ENCODE measurements around the gene PARP15.
"Not testable (repeated sequence)": the region's sequence is repeated elsewhere in the genome, so short reads cannot be mapped to it uniquely, and the experiment has no call there.

The PARP15 gene

GRCh38 chr3:122636697-122637096 lies 59.2 kb downstream of the PARP15 start:
- no peaks in the 10 kb centered on the region for H3K36me3 ChIP-seq (ENCODE audit: control insufficient read depth, insufficient read depth, low read length)
- no peak for DNase-seq (ENCODE audit: low read depth, low spot score)
- H3K4me3 ChIP-seq (ENCODE audit: low read length): no peak overlapping the region
- H3K27me3 ChIP-seq (ENCODE audit: control insufficient read depth, insufficient read depth, low read length): no peaks in the 10 kb centered on the region
- no peak overlapping the region for H3K27ac ChIP-seq (ENCODE audit: low read length)
- no CpG with 5 or more reads among the region's 3 CpGs for WGBS (ENCODE audit: insufficient coverage, insufficient read length)
- H3K9me3 ChIP-seq (ENCODE audit: control insufficient read depth, insufficient read depth, low read length): no peaks in the 10 kb centered on the region
- H3K4me1 ChIP-seq (ENCODE audit: control insufficient read depth, insufficient read depth, low read length): no peaks in the 10 kb centered on the region

- no peak overlapping the region for H3K4me3 ChIP-seq (ENCODE audit: low read length)
- no peaks in the 10 kb centered on the region for H3K27me3 ChIP-seq (ENCODE audit: control insufficient read depth, insufficient read depth, low read length)
- no peak overlapping the region for H3K27ac ChIP-seq (ENCODE audit: low read length)
- no peaks in the 10 kb centered on the region for H3K4me1 ChIP-seq (ENCODE audit: control insufficient read depth, insufficient read depth, low read length)
- no peak for DNase-seq (ENCODE audit: low read depth, low spot score)
- H3K9me3 ChIP-seq (ENCODE audit: control insufficient read depth, insufficient read depth, low read length): no peaks in the 10 kb centered on the region
- H3K36me3 ChIP-seq (ENCODE audit: control insufficient read depth, insufficient read depth, low read length): no peaks in the 10 kb centered on the region
These were observed 63.1 kb downstream of the PARP15 start for GRCh38 chr3:122640437-122640999.

DNA sequence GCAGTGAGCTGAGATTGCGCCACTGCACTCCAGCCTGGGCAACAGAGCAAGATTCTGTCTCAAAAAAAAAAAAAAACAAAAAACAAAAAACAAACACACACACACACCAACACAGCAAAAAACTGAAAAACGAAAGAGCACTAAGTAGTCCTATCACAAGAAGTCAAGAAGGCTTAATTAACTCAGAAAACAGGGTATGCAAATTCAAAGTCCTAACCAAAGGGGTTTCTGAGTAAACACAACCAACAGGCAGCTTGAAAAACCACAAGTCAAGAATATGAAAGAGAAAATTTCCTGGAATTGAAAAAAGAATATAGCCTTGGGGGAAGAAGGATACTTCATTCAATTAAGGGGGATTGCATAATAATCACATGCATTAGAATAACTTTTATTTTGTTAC lies 65.5 kb downstream of the PARP15 start:
- Histone ChIP-seq H3K36me3 (ENCODE audit: control insufficient read depth, insufficient read depth, low read length) (no peaks in the 10 kb centered on the region), H3K9me3 (ENCODE audit: control insufficient read depth, insufficient read depth, low read length) (no peaks in the 10 kb centered on the region), H3K27me3 (ENCODE audit: control insufficient read depth, insufficient read depth, low read length) (no peaks in the 10 kb centered on the region), H3K4me1 (ENCODE audit: control insufficient read depth, insufficient read depth, low read length) (no peaks in the 10 kb centered on the region), H3K4me3 (ENCODE audit: low read length) (no peak overlapping the region), H3K27ac (ENCODE audit: low read length) (no peak overlapping the region)
- WGBS (ENCODE audit: insufficient coverage, insufficient read length): no CpG with 5 or more reads among the region's 2 CpGs
- DNase-seq (ENCODE audit: low read depth, low spot score): no peak

GRCh38 chr3:122646146-122646988 lies 68.9 kb downstream of the PARP15 start:
- Histone ChIP-seq H3K36me3 (ENCODE audit: control insufficient read depth, insufficient read depth, low read length) (no peaks in the 10 kb centered on the region), H3K9me3 (ENCODE audit: control insufficient read depth, insufficient read depth, low read length) (no peaks in the 10 kb centered on the region), H3K4me1 (ENCODE audit: control insufficient read depth, insufficient read depth, low read length) (no peaks in the 10 kb centered on the region), H3K4me3 (ENCODE audit: low read length) (no peak overlapping the region), H3K27me3 (ENCODE audit: control insufficient read depth, insufficient read depth, low read length) (no peaks in the 10 kb centered on the region), H3K27ac (ENCODE audit: low read length) (no peak overlapping the region)
- no CpG with 5 or more reads among the region's 5 CpGs for WGBS (ENCODE audit: insufficient coverage, insufficient read length)
- DNase-seq (ENCODE audit: low read depth, low spot score): no peak

- not testable (repeated sequence) for H3K27me3 ChIP-seq (ENCODE audit: control insufficient read depth, insufficient read depth, low read length); H3K4me3 ChIP-seq (ENCODE audit: low read length); DNase-seq (ENCODE audit: low read depth, low spot score); H3K4me1 ChIP-seq (ENCODE audit: control insufficient read depth, insufficient read depth, low read length); H3K27ac ChIP-seq (ENCODE audit: low read length); H3K9me3 ChIP-seq (ENCODE audit: control insufficient read depth, insufficient read depth, low read length); H3K36me3 ChIP-seq (ENCODE audit: control insufficient read depth, insufficient read depth, low read length)
- WGBS (ENCODE audit: insufficient coverage, insufficient read length): no CpG with 5 or more reads among the region's 11 CpGs
These were observed 73.9 kb downstream of the PARP15 start for GRCh38 chr3:122651233-122651907.

DNA sequence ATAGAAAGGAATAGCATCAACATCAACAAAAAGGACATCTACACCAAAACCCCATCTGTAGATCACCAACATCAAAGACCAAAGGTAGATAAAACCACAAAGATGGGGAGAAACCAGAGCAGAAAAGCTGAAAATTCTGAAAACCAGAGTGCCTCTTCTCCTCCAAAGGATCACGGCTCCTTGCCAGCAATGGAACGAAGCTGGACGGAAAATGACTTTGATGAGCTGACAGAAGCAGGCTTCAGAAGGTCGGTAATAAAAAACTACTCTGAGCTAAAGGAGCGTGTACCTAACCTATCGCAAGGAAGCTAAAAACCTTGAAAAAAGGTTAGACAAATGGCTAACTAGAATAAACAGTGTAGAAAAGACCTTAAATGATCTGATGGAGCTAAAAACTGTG lies 74.5 kb downstream of the PARP15 start:
- no CpG with 5 or more reads among the region's 6 CpGs for WGBS (ENCODE audit: insufficient coverage, insufficient read length)
- DNase-seq (ENCODE audit: low read depth, low spot score): not testable (repeated sequence)

DNA sequence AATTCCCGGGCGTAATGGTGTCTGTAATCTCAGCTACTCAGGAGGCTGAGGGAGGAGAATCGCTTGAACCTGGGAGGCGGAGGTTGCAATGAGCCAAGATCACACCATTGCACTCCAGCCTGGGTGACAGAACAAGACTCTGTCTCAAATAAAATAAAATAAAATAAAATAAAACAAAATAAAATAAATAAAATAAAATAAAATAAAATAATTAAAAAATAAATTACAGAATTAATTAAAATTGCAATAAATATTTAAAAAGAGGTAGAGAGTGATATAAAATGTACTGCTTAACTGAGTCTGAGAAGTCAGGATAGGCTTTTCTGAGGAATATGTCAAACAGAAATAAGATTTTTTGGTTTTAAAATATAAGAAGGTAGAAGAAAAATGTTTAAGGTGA lies 80.9 kb downstream of the PARP15 start:
- not testable (repeated sequence) for DNase-seq (ENCODE audit: low read depth, low spot score); H3K4me3 ChIP-seq (ENCODE audit: low read length); H3K27me3 ChIP-seq (ENCODE audit: control insufficient read depth, insufficient read depth, low read length); H3K4me1 ChIP-seq (ENCODE audit: control insufficient read depth, insufficient read depth, low read length); H3K9me3 ChIP-seq (ENCODE audit: control insufficient read depth, insufficient read depth, low read length); H3K27ac ChIP-seq (ENCODE audit: low read length); H3K36me3 ChIP-seq (ENCODE audit: control insufficient read depth, insufficient read depth, low read length)
- WGBS (ENCODE audit: insufficient coverage, insufficient read length): no CpG with 5 or more reads among the region's 4 CpGs

More for the DNA sequence above, 74.5 kb downstream of the PARP15 start:
- H3K9me3 ChIP-seq (ENCODE audit: control insufficient read depth, insufficient read depth, low read length); H3K4me3 ChIP-seq (ENCODE audit: low read length); H3K27me3 ChIP-seq (ENCODE audit: control insufficient read depth, insufficient read depth, low read length); H3K36me3 ChIP-seq (ENCODE audit: control insufficient read depth, insufficient read depth, low read length); H3K4me1 ChIP-seq (ENCODE audit: control insufficient read depth, insufficient read depth, low read length); H3K27ac ChIP-seq (ENCODE audit: low read length): not testable (repeated sequence)

GRCh38 chr3:122660297-122660974 lies 83.0 kb downstream of the PARP15 start:
- no peaks in the 10 kb centered on the region for H3K9me3 ChIP-seq (ENCODE audit: control insufficient read depth, insufficient read depth, low read length)
- peak; percentile 60 for DNase-seq (ENCODE audit: low read depth, low spot score)
- no peak overlapping the region for H3K4me3 ChIP-seq (ENCODE audit: low read length)
- H3K4me1 ChIP-seq (ENCODE audit: control insufficient read depth, insufficient read depth, low read length): no peaks in the 10 kb centered on the region
- H3K36me3 ChIP-seq (ENCODE audit: control insufficient read depth, insufficient read depth, low read length): no peaks in the 10 kb centered on the region
- H3K27ac ChIP-seq (ENCODE audit: low read length): no peak overlapping the region
- H3K27me3 ChIP-seq (ENCODE audit: control insufficient read depth, insufficient read depth, low read length): no peaks in the 10 kb centered on the region
- no CpG with 5 or more reads among the region's 14 CpGs for WGBS (ENCODE audit: insufficient coverage, insufficient read length)

DNA sequence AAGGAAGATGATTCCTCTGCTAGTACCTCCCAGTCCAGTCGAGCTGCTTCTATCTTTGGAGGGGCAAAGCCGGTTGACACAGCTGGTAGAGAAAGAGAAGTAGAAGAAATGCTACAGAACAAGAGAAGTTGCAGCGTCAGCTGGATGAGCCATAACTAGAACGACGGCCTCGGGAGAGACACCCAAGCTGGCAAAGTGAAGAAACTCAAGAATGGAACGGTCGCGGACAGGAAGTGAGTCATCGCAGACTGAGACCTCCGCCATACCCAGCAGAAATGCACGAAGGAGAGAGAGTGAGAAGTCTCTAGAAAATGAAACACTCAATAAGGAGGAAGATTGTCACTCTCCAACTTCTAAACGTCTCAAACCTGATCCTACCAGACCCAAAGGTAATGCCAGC lies 84.2 kb downstream of the PARP15 start:
- DNase-seq (ENCODE audit: low read depth, low spot score): no peak
- Histone ChIP-seq H3K4me1 (ENCODE audit: control insufficient read depth, insufficient read depth, low read length) (no peaks in the 10 kb centered on the region), H3K36me3 (ENCODE audit: control insufficient read depth, insufficient read depth, low read length) (no peaks in the 10 kb centered on the region), H3K27ac (ENCODE audit: low read length) (no peak overlapping the region), H3K9me3 (ENCODE audit: control insufficient read depth, insufficient read depth, low read length) (no peaks in the 10 kb centered on the region), H3K4me3 (ENCODE audit: low read length) (no peak overlapping the region), H3K27me3 (ENCODE audit: control insufficient read depth, insufficient read depth, low read length) (no peaks in the 10 kb centered on the region)
- WGBS (ENCODE audit: insufficient coverage, insufficient read length): no CpG with 5 or more reads among the region's 13 CpGs

- Histone ChIP-seq H3K4me3 (ENCODE audit: low read length) (no peak overlapping the region), H3K9me3 (ENCODE audit: control insufficient read depth, insufficient read depth, low read length) (no peaks in the 10 kb centered on the region), H3K27ac (ENCODE audit: low read length) (no peak overlapping the region), H3K4me1 (ENCODE audit: control insufficient read depth, insufficient read depth, low read length) (no peaks in the 10 kb centered on the region), H3K36me3 (ENCODE audit: control insufficient read depth, insufficient read depth, low read length) (no peaks in the 10 kb centered on the region), H3K27me3 (ENCODE audit: control insufficient read depth, insufficient read depth, low read length) (no peaks in the 10 kb centered on the region)
- no CpG with 5 or more reads among the region's 2 CpGs for WGBS (ENCODE audit: insufficient coverage, insufficient read length)
- DNase-seq (ENCODE audit: low read depth, low spot score): no peak
These were observed 85.1 kb downstream of the PARP15 start for GRCh38 chr3:122662505-122662904.
